HG03103 (cell line): ENCODE data around the gene CACNA1G.

Source experiments
- ATAC-seq: cut with Tn5 transposase; IDR thresholded peaks from one replicate; pipeline ENCODE4 v1.9.1; 2021; ENCODE audit warnings: low read depth; ENCODE audit not compliant: unreplicated experiment

Gene CACNA1G

GRCh38 chr17:50607522-50608175, 47.1 kb downstream of the CACNA1G start:
- no peak for ATAC-seq

- no peak for ATAC-seq
These were observed 48.3 kb downstream of the CACNA1G start for GRCh38 chr17:50608700-50609379.

- no peak for ATAC-seq
These were observed 49.0 kb downstream of the CACNA1G start for GRCh38 chr17:50609380-50610074.

GRCh38 chr17:50611634-50612033, 51.1 kb downstream of the CACNA1G start:
- ATAC-seq: no peak

GRCh38 chr17:50612281-50612680, 51.8 kb downstream of the CACNA1G start:
- no peak for ATAC-seq

- no peak for ATAC-seq
These were observed 52.8 kb downstream of the CACNA1G start for GRCh38 chr17:50613007-50613992.

GRCh38 chr17:50614471-50615051, 54.0 kb downstream of the CACNA1G start:
- no peak for ATAC-seq

GRCh38 chr17:50615828-50616227, 55.3 kb downstream of the CACNA1G start:
- ATAC-seq: no peak

GRCh38 chr17:50618300-50618699, 57.8 kb downstream of the CACNA1G start:
- ATAC-seq: no peak

- ATAC-seq: no peak
These were observed 58.4 kb downstream of the CACNA1G start for GRCh38 chr17:50618941-50619340.

- ATAC-seq: no peak
These were observed 59.0 kb downstream of the CACNA1G start for GRCh38 chr17:50619489-50619888.

- ATAC-seq: no peak
These were observed 59.7 kb downstream of the CACNA1G start for GRCh38 chr17:50620237-50620636.

- no peak for ATAC-seq
These were observed 60.3 kb downstream of the CACNA1G start for GRCh38 chr17:50620858-50621257.

GRCh38 chr17:50621574-50622031, 61.1 kb downstream of the CACNA1G start:
- ATAC-seq: no peak

- no peak for ATAC-seq
These were observed 63.9 kb downstream of the CACNA1G start for GRCh38 chr17:50624321-50624934.

GRCh38 chr17:50625032-50625871, 64.7 kb downstream of the CACNA1G start:
- no peak for ATAC-seq

- no peak for ATAC-seq
These were observed 65.6 kb downstream of the CACNA1G start for GRCh38 chr17:50626037-50626574.

GRCh38 chr17:50627036-50627781, 66.7 kb downstream of the CACNA1G start:
- no peak for ATAC-seq
